ENCODE measurements around the gene EGF.
"Not testable (repeated sequence)": the region's sequence is repeated elsewhere in the genome, so short reads cannot be mapped to it uniquely, and the experiment has no call there.

EGF gene

GRCh38 chr4:109915385-109916026, 2.8 kb downstream of the EGF start:
- no peak for DNase-seq

- no peak for DNase-seq
These were observed 3.3 kb downstream of the EGF start for GRCh38 chr4:109916027-109916409.

- peak in 1 of 2 experiments; percentile 7 for DNase-seq
These were observed 8.7 kb downstream of the EGF start for GRCh38 chr4:109921384-109921808.

GRCh38 chr4:109925396-109925795, 12.7 kb downstream of the EGF start:
- DNase-seq: no peak

GRCh38 chr4:109928327-109929045, 15.8 kb downstream of the EGF start:
- DNase-seq: no peak

- DNase-seq: no peak
These were observed 17.8 kb downstream of the EGF start for GRCh38 chr4:109930464-109930863.

GRCh38 chr4:109930872-109931271, 18.2 kb downstream of the EGF start:
- DNase-seq: peak in 1 of 2 experiments; percentile 12

- DNase-seq: peak in 1 of 2 experiments; percentile 12
These were observed 18.6 kb downstream of the EGF start for GRCh38 chr4:109931318-109931717.

- not testable (repeated sequence) for DNase-seq
These were observed 24.7 kb downstream of the EGF start for GRCh38 chr4:109937352-109937751.

- DNase-seq: no peak
These were observed 26.5 kb downstream of the EGF start for GRCh38 chr4:109939190-109939589.

GRCh38 chr4:109942292-109942926, 29.7 kb downstream of the EGF start:
- DNase-seq: no peak

GRCh38 chr4:109943745-109944144, 31.1 kb downstream of the EGF start:
- no peak for DNase-seq

GRCh38 chr4:109944591-109944990, 31.9 kb downstream of the EGF start:
- no peak for DNase-seq

GRCh38 chr4:109945056-109945455, 32.4 kb downstream of the EGF start:
- DNase-seq: no peak

GRCh38 chr4:109946120-109946519, 33.4 kb downstream of the EGF start:
- DNase-seq: no peak

GRCh38 chr4:109947457-109947856, 34.8 kb downstream of the EGF start:
- DNase-seq: no peak

- DNase-seq: no peak
These were observed 35.2 kb downstream of the EGF start for GRCh38 chr4:109947918-109948317.

GRCh38 chr4:109949099-109949718, 36.5 kb downstream of the EGF start:
- not testable (repeated sequence) for DNase-seq

GRCh38 chr4:109952612-109953011, 39.9 kb downstream of the EGF start:
- DNase-seq: no peak

GRCh38 chr4:109953556-109953955, 40.9 kb downstream of the EGF start:
- DNase-seq: no peak

GRCh38 chr4:109955146-109955545, 42.5 kb downstream of the EGF start:
- no peak for DNase-seq

GRCh38 chr4:109957227-109957626, 44.5 kb downstream of the EGF start:
- DNase-seq: no peak

- DNase-seq: no peak
These were observed 46.5 kb downstream of the EGF start for GRCh38 chr4:109959195-109959594.

- no peak for DNase-seq
These were observed 49.7 kb downstream of the EGF start for GRCh38 chr4:109962401-109962800.
